B cell (primary cell): ENCODE results near the gene SPDYA.

ENCODE experiments used
- EZH2 ChIP-seq: IDR thresholded peaks from 2 replicates; pipeline ENCODE4 v1.6.1; 2012; ENCODE audit warnings: borderline replicate concordance, low read depth, mild to moderate bottlenecking, moderate library complexity, low read length; ENCODE audit not compliant: insufficient read depth, poor library complexity, severe bottlenecking
- TF ChIP-seq, protein P1 (sequence below): fragments of 200-600 bp; IDR thresholded peaks from one replicate; pipeline ENCODE4 v1.8.0; 2022; ENCODE audit warnings: antibody characterized with exemption, mild to moderate bottlenecking

DNA sequence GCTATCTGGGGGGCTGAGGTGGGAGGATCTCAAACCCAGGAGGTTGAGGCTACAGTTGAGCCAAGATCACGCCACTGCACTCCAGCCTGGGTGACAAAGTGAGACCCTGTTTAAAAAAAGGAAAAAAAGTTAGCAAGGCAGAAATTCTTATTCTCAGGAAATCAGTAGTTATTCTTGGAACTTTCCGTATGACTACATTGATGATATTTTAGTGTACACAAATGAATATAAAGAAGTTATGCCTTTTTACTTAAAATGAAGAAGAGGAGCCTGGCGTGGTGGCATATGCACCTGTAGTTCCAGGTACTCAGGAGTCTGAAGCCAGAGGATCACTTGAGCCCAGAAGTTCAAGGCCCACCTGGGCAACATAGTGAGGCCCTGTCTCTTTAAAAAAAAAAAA is 7.4 kb downstream of the SPDYA start:
- TF ChIP-seq, protein P1, sequence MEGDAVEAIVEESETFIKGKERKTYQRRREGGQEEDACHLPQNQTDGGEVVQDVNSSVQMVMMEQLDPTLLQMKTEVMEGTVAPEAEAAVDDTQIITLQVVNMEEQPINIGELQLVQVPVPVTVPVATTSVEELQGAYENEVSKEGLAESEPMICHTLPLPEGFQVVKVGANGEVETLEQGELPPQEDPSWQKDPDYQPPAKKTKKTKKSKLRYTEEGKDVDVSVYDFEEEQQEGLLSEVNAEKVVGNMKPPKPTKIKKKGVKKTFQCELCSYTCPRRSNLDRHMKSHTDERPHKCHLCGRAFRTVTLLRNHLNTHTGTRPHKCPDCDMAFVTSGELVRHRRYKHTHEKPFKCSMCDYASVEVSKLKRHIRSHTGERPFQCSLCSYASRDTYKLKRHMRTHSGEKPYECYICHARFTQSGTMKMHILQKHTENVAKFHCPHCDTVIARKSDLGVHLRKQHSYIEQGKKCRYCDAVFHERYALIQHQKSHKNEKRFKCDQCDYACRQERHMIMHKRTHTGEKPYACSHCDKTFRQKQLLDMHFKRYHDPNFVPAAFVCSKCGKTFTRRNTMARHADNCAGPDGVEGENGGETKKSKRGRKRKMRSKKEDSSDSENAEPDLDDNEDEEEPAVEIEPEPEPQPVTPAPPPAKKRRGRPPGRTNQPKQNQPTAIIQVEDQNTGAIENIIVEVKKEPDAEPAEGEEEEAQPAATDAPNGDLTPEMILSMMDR: no peak
- no peak for TF ChIP-seq EZH2
